ENCODE measurements around the gene VAV1.

- TF ChIP-seq CTCF (IDR thresholded peaks at IDR 0.05; ENCODE audit: low read depth, low read length, missing input control) (no peak), RAD21 (IDR thresholded peaks at IDR 0.05) (no peak), EGR1 (IDR thresholded peaks at IDR 0.05; ENCODE audit: low read depth in 2 of 2) (no peak), GABPA (IDR thresholded peaks at IDR 0.05 in 1 of 2, conservative IDR thresholded peaks at IDR 0.05 in 1 of 2) (no peak), YY1 (IDR thresholded peaks at IDR 0.05) (no peak), RXRA (IDR thresholded peaks at IDR 0.05) (no peak), REST (IDR thresholded peaks at IDR 0.05) (no peak), JUND (IDR thresholded peaks at IDR 0.05) (no peak), ZBTB33 (IDR thresholded peaks at IDR 0.05) (no peak)
Observed at GRCh38 chr19:6849876-6850275, 77.4 kb downstream of the VAV1 start.
